ENCODE measurements around the gene TMF1. TPM values are rescaled to one million over a fixed set of nuclear protein-coding genes. Genes with fewer than 3 reads are reported as not detected.

TMF1 gene
- total RNA-seq, 1 donor from 2014 or later, result 34.4 TPM

GRCh38 chr3:68972358-68972979 lies 79.7 kb downstream of the TMF1 start:
- H3K9me3 ChIP-seq, result no peaks in the 10 kb centered on the region
- no peaks in the 10 kb centered on the region for H3K27me3 ChIP-seq
- intact Hi-C loops (cut with DNase I), result no loop called here
- no peak for DNase-seq (ENCODE audit: extremely low spot score in 2 of 2)
- H3K36me3 ChIP-seq, result peaks cover 0 to 7% of the 10 kb centered on the region in 2 donors
- no peak overlapping the region for H3K27ac ChIP-seq
- TF ChIP-seq POLR2AphosphoS5 (IDR thresholded peaks at IDR 0.05; ENCODE audit: insufficient read depth in 1 of 2, low read depth in 1 of 2), result no peak
- peak in 1 of 3 experiments; percentile 27 for TF ChIP-seq CTCF (IDR thresholded peaks at IDR 0.05)
- no peak overlapping the region for H3K4me3 ChIP-seq
- no peaks in the 10 kb centered on the region for H3K4me1 ChIP-seq

MicroRNA genes within 50 kb of the gene (microRNA counts, 767-probe panel; counts per million panel counts)
- 238 to 261 counts per million in 2 donors for microRNA hsa-miR-3136-5p

Small RNA genes within 50 kb of the gene (microRNA-seq; reads per million reads assigned to microRNA genes)
- gene MIR3136 (ENCODE audit: borderline number of aligned reads, borderline replicate concordance), result not detected

Small RNA genes within 50 kb of the gene (small RNA-seq; reads per million reads assigned to genes)
- gene MIR3136, result not detected

Other genes with a start within 250 kb of the TMF1 start
- 0.74 TPM for gene TAFA4, start 119.8 kb downstream of the TMF1 start, total RNA-seq
- gene EOGT, start 38.6 kb downstream of the TMF1 start, total RNA-seq, result 31.7 TPM
- 84.7 TPM for gene UBA3, start 28.0 kb upstream of the TMF1 start, total RNA-seq
- gene ARL6IP5, start 32.6 kb upstream of the TMF1 start, total RNA-seq, result 86.9 TPM
- gene LMOD3, start 70.3 kb upstream of the TMF1 start, total RNA-seq, result not detected

All from vagina (tissue), 2 donors.